ENCODE results near the gene TMEM222.

TMEM222 gene

DNA sequence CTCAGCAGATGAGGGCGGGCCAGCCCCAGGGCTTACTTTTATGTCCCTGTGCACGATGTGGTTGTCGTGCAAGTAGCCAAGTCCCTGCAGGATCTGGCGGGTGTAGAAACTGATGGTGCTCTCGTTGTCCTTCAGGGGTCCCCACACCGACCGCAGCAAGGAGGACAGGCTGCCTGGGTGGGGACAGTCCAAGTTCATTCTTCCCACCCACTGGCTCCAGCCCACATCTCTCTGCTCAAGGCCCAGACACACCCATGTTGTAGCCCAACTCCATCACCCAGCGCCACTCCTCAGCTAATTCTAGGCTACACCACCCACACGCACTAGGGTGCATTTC lies 37.8 kb downstream of the TMEM222 start:
- ATAC-seq (ENCODE audit: insufficient read depth, low read depth), result no peak
- H3K27me3 ChIP-seq (ENCODE audit: insufficient read depth, low read length, poor library complexity), result no peaks in the 10 kb centered on the region
- no peaks in the 10 kb centered on the region for H3K9me3 ChIP-seq (ENCODE audit: insufficient read depth, low read length, severe bottlenecking)
- no peaks in the 10 kb centered on the region for H4K20me1 ChIP-seq (ENCODE audit: insufficient read depth, low read length)
- DNase-seq, result no peak
- H3K27ac ChIP-seq (ENCODE audit: low read length), result no peak overlapping the region
- no peaks in the 10 kb centered on the region for H3K36me3 ChIP-seq (ENCODE audit: insufficient read depth, low read length)
- no peak overlapping the region for H2AFZ ChIP-seq (ENCODE audit: low read depth, low read length)
- no peaks in the 10 kb centered on the region for H3K79me2 ChIP-seq (ENCODE audit: insufficient read depth, low read length)
- H3K9ac ChIP-seq (ENCODE audit: low read depth, low read length), result no peak overlapping the region
- no peak overlapping the region for H3K4me2 ChIP-seq (ENCODE audit: insufficient read depth, low read length)
- TF ChIP-seq EZH2 (IDR thresholded peaks at IDR 0.05; ENCODE audit: borderline replicate concordance, low read depth, low read length, severe bottlenecking), result no peak
- TF ChIP-seq, protein P1, sequence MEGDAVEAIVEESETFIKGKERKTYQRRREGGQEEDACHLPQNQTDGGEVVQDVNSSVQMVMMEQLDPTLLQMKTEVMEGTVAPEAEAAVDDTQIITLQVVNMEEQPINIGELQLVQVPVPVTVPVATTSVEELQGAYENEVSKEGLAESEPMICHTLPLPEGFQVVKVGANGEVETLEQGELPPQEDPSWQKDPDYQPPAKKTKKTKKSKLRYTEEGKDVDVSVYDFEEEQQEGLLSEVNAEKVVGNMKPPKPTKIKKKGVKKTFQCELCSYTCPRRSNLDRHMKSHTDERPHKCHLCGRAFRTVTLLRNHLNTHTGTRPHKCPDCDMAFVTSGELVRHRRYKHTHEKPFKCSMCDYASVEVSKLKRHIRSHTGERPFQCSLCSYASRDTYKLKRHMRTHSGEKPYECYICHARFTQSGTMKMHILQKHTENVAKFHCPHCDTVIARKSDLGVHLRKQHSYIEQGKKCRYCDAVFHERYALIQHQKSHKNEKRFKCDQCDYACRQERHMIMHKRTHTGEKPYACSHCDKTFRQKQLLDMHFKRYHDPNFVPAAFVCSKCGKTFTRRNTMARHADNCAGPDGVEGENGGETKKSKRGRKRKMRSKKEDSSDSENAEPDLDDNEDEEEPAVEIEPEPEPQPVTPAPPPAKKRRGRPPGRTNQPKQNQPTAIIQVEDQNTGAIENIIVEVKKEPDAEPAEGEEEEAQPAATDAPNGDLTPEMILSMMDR (IDR thresholded peaks at IDR 0.05; ENCODE audit: borderline replicate concordance, extremely low read depth, low read length, poor library complexity, severe bottlenecking), result no peak
- no peak overlapping the region for H3K4me3 ChIP-seq (ENCODE audit: low read depth in 1 of 2, low read length in 2 of 2)
- H3K4me1 ChIP-seq (ENCODE audit: insufficient read depth, low read length), result peaks cover 17% of the 10 kb centered on the region

DNA sequence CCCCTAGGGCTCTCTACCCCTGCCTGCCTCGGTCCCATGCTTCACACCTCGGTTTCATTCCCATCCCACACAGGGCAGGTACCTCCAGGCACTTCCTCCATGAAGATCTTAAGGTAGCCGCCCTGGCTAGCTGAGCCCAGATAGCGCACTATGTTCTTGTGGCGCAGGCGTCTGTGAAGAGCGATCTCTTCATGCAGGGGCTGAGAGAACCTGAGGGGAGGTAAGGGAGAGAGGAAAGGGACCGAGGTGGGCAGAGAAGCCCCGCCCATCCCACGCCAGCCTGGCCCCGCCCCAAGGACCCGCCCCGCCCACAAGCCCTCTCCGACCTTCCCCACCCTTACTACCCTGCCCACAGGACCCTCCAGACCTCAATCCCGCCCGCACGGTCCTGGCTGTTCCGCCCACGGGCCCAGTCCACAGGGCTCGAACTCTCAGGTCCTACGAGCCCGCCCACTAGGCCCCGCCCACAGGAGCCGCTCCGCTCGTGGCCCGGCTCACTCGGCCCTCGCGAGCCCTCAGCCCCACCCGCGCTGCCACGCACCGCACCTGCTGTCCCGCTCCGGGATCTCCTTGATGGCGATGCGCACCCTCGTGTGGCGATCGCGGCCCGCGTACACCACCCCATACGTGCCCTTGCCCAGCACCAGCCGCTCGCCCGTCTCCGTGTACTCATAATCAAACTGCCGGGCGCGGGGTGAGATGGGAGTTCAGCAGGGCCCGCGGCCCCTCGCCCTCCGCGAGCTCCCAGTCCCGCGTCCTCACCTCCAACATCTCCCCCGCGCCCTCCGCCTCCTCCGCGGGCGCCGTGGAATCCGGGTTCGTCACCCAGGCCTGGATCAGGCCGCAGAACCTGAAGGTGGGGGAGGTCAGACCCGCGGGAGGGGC lies 38.4 kb downstream of the TMEM222 start:
- Histone ChIP-seq H3K4me2 (ENCODE audit: insufficient read depth, low read length) (no peak overlapping the region), H3K79me2 (ENCODE audit: insufficient read depth, low read length) (no peaks in the 10 kb centered on the region), H3K9ac (ENCODE audit: low read depth, low read length) (no peak overlapping the region), H2AFZ (ENCODE audit: low read depth, low read length) (no peak overlapping the region), H4K20me1 (ENCODE audit: insufficient read depth, low read length) (no peaks in the 10 kb centered on the region), H3K36me3 (ENCODE audit: insufficient read depth, low read length) (no peaks in the 10 kb centered on the region), H3K9me3 (ENCODE audit: insufficient read depth, low read length, severe bottlenecking) (no peaks in the 10 kb centered on the region), H3K27me3 (ENCODE audit: insufficient read depth, low read length, poor library complexity) (no peaks in the 10 kb centered on the region), H3K4me3 (ENCODE audit: low read depth in 1 of 2, low read length in 2 of 2) (no peak overlapping the region), H3K4me1 (ENCODE audit: insufficient read depth, low read length) (peaks cover 23% of the 10 kb centered on the region), H3K27ac (ENCODE audit: low read length) (no peak overlapping the region)
- TF ChIP-seq EZH2 (IDR thresholded peaks at IDR 0.05; ENCODE audit: borderline replicate concordance, low read depth, low read length, severe bottlenecking), result no peak
- TF ChIP-seq, protein P1 (IDR thresholded peaks at IDR 0.05; ENCODE audit: borderline replicate concordance, extremely low read depth, low read length, poor library complexity, severe bottlenecking), result no peak
- DNase-seq (no peak), ATAC-seq (ENCODE audit: insufficient read depth, low read depth) (no peak)

DNA sequence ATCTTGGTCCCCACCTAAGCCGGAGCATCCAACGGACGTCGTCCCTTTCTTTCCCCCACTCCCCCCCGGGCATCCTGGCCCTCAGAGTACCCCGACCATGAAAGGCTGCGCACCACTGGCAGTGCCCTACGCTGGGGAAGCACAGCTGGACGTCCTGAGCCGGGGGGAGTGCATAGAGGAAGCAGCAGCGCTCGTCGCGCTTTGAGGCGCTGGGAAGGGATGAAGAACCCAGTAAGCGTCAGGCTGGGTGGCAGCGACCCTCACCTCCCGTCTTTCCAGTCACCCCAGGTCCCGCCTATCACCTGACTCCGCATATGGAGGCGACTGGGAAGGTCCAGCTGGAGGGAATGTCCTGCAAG lies 39.1 kb downstream of the TMEM222 start:
- no peaks in the 10 kb centered on the region for H3K36me3 ChIP-seq (ENCODE audit: insufficient read depth, low read length)
- H3K4me2 ChIP-seq (ENCODE audit: insufficient read depth, low read length), result no peak overlapping the region
- DNase-seq (no peak), ATAC-seq (ENCODE audit: insufficient read depth, low read depth) (no peak)
- H3K79me2 ChIP-seq (ENCODE audit: insufficient read depth, low read length), result no peaks in the 10 kb centered on the region
- H3K4me3 ChIP-seq (ENCODE audit: low read depth in 1 of 2, low read length in 2 of 2), result no peak overlapping the region
- H3K9me3 ChIP-seq (ENCODE audit: insufficient read depth, low read length, severe bottlenecking), result no peaks in the 10 kb centered on the region
- H3K27me3 ChIP-seq (ENCODE audit: insufficient read depth, low read length, poor library complexity), result peaks cover 5% of the 10 kb centered on the region
- no peak for TF ChIP-seq EZH2 (IDR thresholded peaks at IDR 0.05; ENCODE audit: borderline replicate concordance, low read depth, low read length, severe bottlenecking)
- TF ChIP-seq, protein P1 (IDR thresholded peaks at IDR 0.05; ENCODE audit: borderline replicate concordance, extremely low read depth, low read length, poor library complexity, severe bottlenecking), result no peak
- H3K27ac ChIP-seq (ENCODE audit: low read length), result no peak overlapping the region
- no peaks in the 10 kb centered on the region for H4K20me1 ChIP-seq (ENCODE audit: insufficient read depth, low read length)
- H3K9ac ChIP-seq (ENCODE audit: low read depth, low read length), result no peak overlapping the region
- H2AFZ ChIP-seq (ENCODE audit: low read depth, low read length), result no peak overlapping the region
- peaks cover 29% of the 10 kb centered on the region for H3K4me1 ChIP-seq (ENCODE audit: insufficient read depth, low read length)
